ENCODE measurements around the gene SAMHD1. TPM values are rescaled to one million over a fixed set of nuclear protein-coding genes. Genes with fewer than 3 reads are reported as not detected.
A peak's percentile ranks its signal among the peaks of the same experiment; 100 is the strongest.

SAMHD1 gene
- polyA plus RNA-seq, 2 of the 4 experiments (the other 2 are of a cell fraction): 9.8 to 11.7 TPM

GRCh38 chr20:36865861-36866149 lies 85.7 kb downstream of the SAMHD1 start:
- CTCF ChIA-PET: interaction anchor here (0.6 to 8.0 kb wide), 8 partner anchors 12 to 253 kb away, joined by 3 to 96 read pairs (median 8); partner anchors contain the start of gene DSN1
- Histone ChIP-seq H3K4me3 (no peak overlapping the region), H3K9me3 (no peaks in the 10 kb centered on the region), H3K27ac (no peak overlapping the region), H3K4me2 (no peak overlapping the region), H3K4me1 (peaks cover 16% of the 10 kb centered on the region; the same call in 2 of the 3 replicates)
- DNase-seq (ENCODE audit: low read depth in 1 of 2, low spot score in 1 of 2): no peak
- TF ChIP-seq, protein P1, sequence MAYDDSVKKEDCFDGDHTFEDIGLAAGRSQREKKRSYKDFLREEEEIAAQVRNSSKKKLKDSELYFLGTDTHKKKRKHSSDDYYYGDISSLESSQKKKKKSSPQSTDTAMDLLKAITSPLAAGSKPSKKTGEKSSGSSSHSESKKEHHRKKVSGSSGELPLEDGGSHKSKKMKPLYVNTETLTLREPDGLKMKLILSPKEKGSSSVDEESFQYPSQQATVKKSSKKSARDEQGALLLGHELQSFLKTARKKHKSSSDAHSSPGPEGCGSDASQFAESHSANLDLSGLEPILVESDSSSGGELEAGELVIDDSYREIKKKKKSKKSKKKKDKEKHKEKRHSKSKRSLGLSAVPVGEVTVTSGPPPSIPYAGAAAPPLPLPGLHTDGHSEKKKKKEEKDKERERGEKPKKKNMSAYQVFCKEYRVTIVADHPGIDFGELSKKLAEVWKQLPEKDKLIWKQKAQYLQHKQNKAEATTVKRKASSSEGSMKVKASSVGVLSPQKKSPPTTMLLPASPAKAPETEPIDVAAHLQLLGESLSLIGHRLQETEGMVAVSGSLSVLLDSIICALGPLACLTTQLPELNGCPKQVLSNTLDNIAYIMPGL (CRISPR knock-in tag; IDR thresholded peaks at IDR 0.05; ENCODE audit: borderline replicate concordance): no peak
- no peak for TF ChIP-seq HES2 (IDR thresholded peaks at IDR 0.05)
- no peak for TF ChIP-seq GATA3 (IDR thresholded peaks at IDR 0.05; ENCODE audit: borderline replicate concordance)
- no peak for TF ChIP-seq JUNB (IDR thresholded peaks at IDR 0.05)
- no peak for TF ChIP-seq CBX2 (IDR thresholded peaks at IDR 0.05; ENCODE audit: borderline replicate concordance, low read depth)
- TF ChIP-seq CHD4 (IDR thresholded peaks at IDR 0.05; ENCODE audit: borderline replicate concordance): no peak
- TF ChIP-seq, protein P2, sequence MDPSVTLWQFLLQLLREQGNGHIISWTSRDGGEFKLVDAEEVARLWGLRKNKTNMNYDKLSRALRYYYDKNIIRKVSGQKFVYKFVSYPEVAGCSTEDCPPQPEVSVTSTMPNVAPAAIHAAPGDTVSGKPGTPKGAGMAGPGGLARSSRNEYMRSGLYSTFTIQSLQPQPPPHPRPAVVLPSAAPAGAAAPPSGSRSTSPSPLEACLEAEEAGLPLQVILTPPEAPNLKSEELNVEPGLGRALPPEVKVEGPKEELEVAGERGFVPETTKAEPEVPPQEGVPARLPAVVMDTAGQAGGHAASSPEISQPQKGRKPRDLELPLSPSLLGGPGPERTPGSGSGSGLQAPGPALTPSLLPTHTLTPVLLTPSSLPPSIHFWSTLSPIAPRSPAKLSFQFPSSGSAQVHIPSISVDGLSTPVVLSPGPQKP (IDR thresholded peaks at IDR 0.05; ENCODE audit: low read depth, low read length): no peak
- TF ChIP-seq BHLHE40 (IDR thresholded peaks at IDR 0.05; ENCODE audit: low read depth, low read length): no peak
- TF ChIP-seq NPAS2 (CRISPR knock-in tag; IDR thresholded peaks at IDR 0.05; ENCODE audit: borderline replicate concordance): no peak
- no peak for TF ChIP-seq EHMT2 (IDR thresholded peaks at IDR 0.05; ENCODE audit: low read depth)
- TF ChIP-seq FOSL2 (IDR thresholded peaks at IDR 0.05): no peak
- no peak for TF ChIP-seq FOSL2 (CRISPR knock-in tag; IDR thresholded peaks at IDR 0.05)
- no peak for TF ChIP-seq TFCP2L1 (CRISPR knock-in tag; IDR thresholded peaks at IDR 0.05)
- TF ChIP-seq NR3C1 (IDR thresholded peaks at IDR 0.05): no peak
- no peak for TF ChIP-seq ZNF302 (CRISPR knock-in tag; IDR thresholded peaks at IDR 0.05)
- TF ChIP-seq HOXA7 (CRISPR knock-in tag; IDR thresholded peaks at IDR 0.05): no peak
- TF ChIP-seq POLR2A (IDR thresholded peaks at IDR 0.05; ENCODE audit: low read length): no peak
- POLR2A ChIA-PET: no interaction called here
- no peak for FAIRE-seq
- ATAC-seq: no peak

DNA sequence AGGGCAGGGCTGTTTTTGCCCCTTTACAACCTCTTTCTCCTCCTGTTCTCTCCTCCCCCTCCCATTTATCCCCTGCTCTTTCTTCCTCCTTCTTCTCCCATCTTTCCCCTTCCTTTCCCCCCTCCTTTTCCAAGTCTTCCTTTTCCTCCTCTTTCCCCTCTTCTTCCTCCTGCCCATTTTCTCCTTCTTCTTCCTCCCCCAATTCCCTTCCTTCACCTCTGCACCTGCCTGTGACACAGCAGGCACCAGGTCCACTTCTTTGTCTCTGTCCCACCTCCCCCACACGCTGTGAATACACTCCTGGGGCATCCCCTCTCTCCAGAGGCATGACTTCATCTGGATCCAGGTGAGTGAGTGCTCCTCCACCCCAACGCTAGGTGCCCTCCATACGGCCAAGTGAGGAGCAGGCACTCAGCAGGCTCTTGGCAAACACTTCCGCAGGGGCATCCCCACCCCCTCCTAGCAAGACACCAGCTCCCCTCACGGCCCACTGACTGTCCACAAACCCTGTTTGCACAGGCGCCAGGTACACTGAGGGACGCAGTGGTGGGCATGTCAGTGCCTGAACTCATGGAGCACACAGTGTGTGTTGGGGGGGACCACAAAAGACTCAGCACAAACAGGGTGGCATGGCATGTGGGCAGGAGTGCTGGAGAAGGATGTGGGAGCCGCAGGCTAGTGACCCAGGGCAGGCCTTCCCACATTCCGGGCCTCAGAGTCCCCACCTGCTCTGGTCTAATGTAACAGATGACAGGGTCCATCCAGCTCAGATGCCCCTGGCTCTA lies 86.2 kb downstream of the SAMHD1 start:
- Histone ChIP-seq H3K4me3 (peak overlapping the region; percentile 85; the same call in 2 of the 3 replicates), H3K4me2 (peak overlapping the region; percentile 89)

More for the DNA sequence above, 86.2 kb downstream of the SAMHD1 start:
- Histone ChIP-seq H3K9me3 (no peaks in the 10 kb centered on the region), H3K27ac (peak overlapping the region; percentile 79 to 96), H3K4me1 (peaks cover 19% of the 10 kb centered on the region; the same call in 2 of the 3 replicates)
- no peak for DNase-seq (ENCODE audit: low read depth in 1 of 2, low spot score in 1 of 2)
- ATAC-seq: no peak
- FAIRE-seq: no peak
- TF ChIP-seq HEYL (CRISPR knock-in tag; IDR thresholded peaks at IDR 0.05) (no peak), CBX8 (IDR thresholded peaks at IDR 0.05) (no peak), RAD21 (conservative IDR thresholded peaks at IDR 0.05 in 1 of 2, IDR thresholded peaks at IDR 0.05 in 1 of 2) (no peak), E2F6 (IDR thresholded peaks at IDR 0.05; ENCODE audit: borderline replicate concordance, low read depth) (no peak), EP300 (IDR thresholded peaks at IDR 0.05) (no peak), NFE2L2 (conservative IDR thresholded peaks at IDR 0.05; ENCODE audit: low read length) (no peak), USF2 (IDR thresholded peaks at IDR 0.05) (no peak), BHLHE40 (IDR thresholded peaks at IDR 0.05; ENCODE audit: low read depth, low read length) (no peak), CEBPB (IDR thresholded peaks at IDR 0.05) (no peak), POLR2A (IDR thresholded peaks at IDR 0.05; ENCODE audit: low read length) (no peak), HOXA7 (CRISPR knock-in tag; IDR thresholded peaks at IDR 0.05) (no peak), ZSCAN20 (CRISPR knock-in tag; IDR thresholded peaks at IDR 0.05) (no peak)
- TF ChIP-seq, protein P1 (CRISPR knock-in tag; IDR thresholded peaks at IDR 0.05; ENCODE audit: borderline replicate concordance): no peak
- TF ChIP-seq, protein P3, sequence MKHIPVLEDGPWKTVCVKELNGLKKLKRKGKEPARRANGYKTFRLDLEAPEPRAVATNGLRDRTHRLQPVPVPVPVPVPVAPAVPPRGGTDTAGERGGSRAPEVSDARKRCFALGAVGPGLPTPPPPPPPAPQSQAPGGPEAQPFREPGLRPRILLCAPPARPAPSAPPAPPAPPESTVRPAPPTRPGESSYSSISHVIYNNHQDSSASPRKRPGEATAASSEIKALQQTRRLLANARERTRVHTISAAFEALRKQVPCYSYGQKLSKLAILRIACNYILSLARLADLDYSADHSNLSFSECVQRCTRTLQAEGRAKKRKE (CRISPR knock-in tag; IDR thresholded peaks at IDR 0.05; ENCODE audit: low read depth): no peak
- 94% methylated on average over 7 of the region's 9 CpGs for WGBS (ENCODE audit: missing lambda C conversion rate)
- CTCF ChIA-PET: interaction anchor here (0.6 to 8.0 kb wide), 13 partner anchors 8 to 253 kb away, joined by 3 to 96 read pairs (median 8); partner anchors contain the start of gene DSN1
- POLR2A ChIA-PET: interaction anchor here (2.0 kb wide), 1 partner anchor 17 kb away, joined by 9 read pairs; no protein-coding TSS in a partner anchor

Measured in A549 (cell line).